PC-3 (cell line): ENCODE data around the gene DLG4. TPM values are rescaled to one million over a fixed set of nuclear protein-coding genes. Genes with fewer than 3 reads are reported as not detected.

ENCODE experiments used
- ATAC-seq: fragments of 200-7000 bp; cut with Tn5 transposase; 2 replicates; pipeline ENCODE4 v1.9.1; 2020; ENCODE audit warnings: mild to moderate bottlenecking, moderate library complexity
- BruUV-seq: library from RNA; stranded (reverse); fragments of 400-500 nt; replicated peaks from 2 replicates; lab custom pipeline; 2021; lab: Mats Ljungman, UMichigan
- CTCF ChIA-PET: fragments of 300-600 bp; sonication (Branson Sonifier 250); formaldehyde crosslinking; loops from one replicate; lab custom pipeline; 2022; ENCODE audit warnings: antibody characterized with exemption; lab: Charles Lee
- POLR2A ChIA-PET: fragments of 300-600 bp; sonication (Branson Sonifier 250); formaldehyde crosslinking; loops from one replicate; lab custom pipeline; 2022; ENCODE audit warnings: antibody characterized with exemption; ENCODE audit not compliant: unreplicated experiment; lab: Charles Lee
- DNase-seq: peaks from one replicate; pipeline ENCODE4 v3.0.0-alpha.2; 2015
- H2AFZ ChIP-seq: fragments of 300-600 bp; sonication (generic); 2 replicates; pipeline ENCODE4 v1.6.0; 2016; ENCODE audit warnings: antibody characterized with exemption, low read length
- H3F3A ChIP-seq: fragments of 300-600 bp; sonication (generic); one replicate; pipeline ENCODE4 v1.6.0; 2017; ENCODE audit warnings: antibody characterized with exemption, low read length, control low read depth, mild to moderate bottlenecking; ENCODE audit not compliant: unreplicated experiment
- H3K27ac ChIP-seq: fragments of 300-600 bp; sonication (generic); 2 replicates; pipeline ENCODE4 v1.5.1; 2016; ENCODE audit warnings: mild to moderate bottlenecking, low read length
- H3K27me3 ChIP-seq: fragments of 300-600 bp; sonication (generic); 2 replicates; pipeline ENCODE4 v1.6.1; 2016; ENCODE audit warnings: low read length, mixed read lengths
- H3K36me3 ChIP-seq: fragments of 300-600 bp; sonication (generic); 2 replicates; pipeline ENCODE4 v1.6.1; 2016; ENCODE audit warnings: low read depth, mixed run types, low read length, mixed read lengths
- H3K4me1 ChIP-seq: fragments of 300-600 bp; sonication (generic); 2 replicates; pipeline ENCODE4 v1.5.1; 2016; ENCODE audit warnings: low read length; ENCODE audit not compliant: insufficient read depth
- H3K4me2 ChIP-seq: fragments of 300-600 bp; sonication (generic); 2 replicates; pipeline ENCODE4 v1.6.0; 2016; ENCODE audit warnings: low read length
- H3K4me3 ChIP-seq: fragments of 300-600 bp; sonication (generic); 2 replicates; pipeline ENCODE4 v1.5.1; 2016; ENCODE audit warnings: mild to moderate bottlenecking, low read length, mixed read lengths
- H3K79me2 ChIP-seq: fragments of 300-600 bp; sonication (generic); 2 replicates; pipeline ENCODE4 v1.6.1; 2017; ENCODE audit warnings: low read length, mixed read lengths
- H3K9ac ChIP-seq: fragments of 300-600 bp; sonication (generic); 2 replicates; pipeline ENCODE4 v1.6.0; 2016; ENCODE audit warnings: mild to moderate bottlenecking, low read length
- H3K9me2 ChIP-seq: fragments of 300-600 bp; sonication (generic); replicated peaks from 2 replicates; pipeline ENCODE4 v1.6.1; 2016; ENCODE audit warnings: mixed run types, low read length, mixed read lengths
- H3K9me3 ChIP-seq: fragments of 300-600 bp; sonication (generic); 2 replicates; pipeline ENCODE4 v1.6.1; 2016; ENCODE audit warnings: low read length, mixed read lengths
- H4K20me1 ChIP-seq: fragments of 300-600 bp; sonication (generic); 2 replicates; pipeline ENCODE4 v1.6.1; 2016; ENCODE audit warnings: low read length, mixed read lengths
- EZH2 ChIP-seq: fragments of 300-600 bp; sonication (generic); IDR thresholded peaks from one replicate; pipeline ENCODE4 v1.6.1; 2017; ENCODE audit warnings: antibody characterized with exemption, mild to moderate bottlenecking, low read length; ENCODE audit not compliant: unreplicated experiment
- EZH2phosphoT487 ChIP-seq: fragments of 300-600 bp; sonication (generic); IDR thresholded peaks from 2 replicates; pipeline ENCODE4 v1.6.1; 2018; ENCODE audit warnings: mild to moderate bottlenecking, antibody characterized with exemption, low read length, borderline replicate concordance
- intact Hi-C: fragments of 100-400 bp; cut with micrococcal nuclease; formaldehyde crosslinking; loops from 2 replicates; pipeline ENCODE4 v1.9.0; 2023
- total RNA-seq: library from RNA; depleted of rRNA; stranded (reverse); fragments of >200 nt; gene quantifications from 2 replicates; pipeline ENCODE4 v1.2.3, GENCODE V29; 2014
- TF ChIP-seq, protein P1 (sequence below): fragments of 300-600 bp; sonication (generic); conservative IDR thresholded peaks from 2 replicates; pipeline ENCODE4 v1.5.1; 2017; ENCODE audit warnings: antibody characterized with exemption, low read depth, mild to moderate bottlenecking, low read length

The DLG4 gene
- total RNA-seq, 1 experiment from 2014 or later = 6.5 TPM

- DNase-seq (no peak), ATAC-seq (no peak)
- H4K20me1 ChIP-seq = no peaks in the 10 kb centered on the region
- H3F3A ChIP-seq = no peaks in the 10 kb centered on the region
- no TSS peak for BruUV-seq
- H3K9me2 ChIP-seq = no peaks in the 10 kb centered on the region
- H3K79me2 ChIP-seq = no peaks in the 10 kb centered on the region
- TF ChIP-seq, protein P1, sequence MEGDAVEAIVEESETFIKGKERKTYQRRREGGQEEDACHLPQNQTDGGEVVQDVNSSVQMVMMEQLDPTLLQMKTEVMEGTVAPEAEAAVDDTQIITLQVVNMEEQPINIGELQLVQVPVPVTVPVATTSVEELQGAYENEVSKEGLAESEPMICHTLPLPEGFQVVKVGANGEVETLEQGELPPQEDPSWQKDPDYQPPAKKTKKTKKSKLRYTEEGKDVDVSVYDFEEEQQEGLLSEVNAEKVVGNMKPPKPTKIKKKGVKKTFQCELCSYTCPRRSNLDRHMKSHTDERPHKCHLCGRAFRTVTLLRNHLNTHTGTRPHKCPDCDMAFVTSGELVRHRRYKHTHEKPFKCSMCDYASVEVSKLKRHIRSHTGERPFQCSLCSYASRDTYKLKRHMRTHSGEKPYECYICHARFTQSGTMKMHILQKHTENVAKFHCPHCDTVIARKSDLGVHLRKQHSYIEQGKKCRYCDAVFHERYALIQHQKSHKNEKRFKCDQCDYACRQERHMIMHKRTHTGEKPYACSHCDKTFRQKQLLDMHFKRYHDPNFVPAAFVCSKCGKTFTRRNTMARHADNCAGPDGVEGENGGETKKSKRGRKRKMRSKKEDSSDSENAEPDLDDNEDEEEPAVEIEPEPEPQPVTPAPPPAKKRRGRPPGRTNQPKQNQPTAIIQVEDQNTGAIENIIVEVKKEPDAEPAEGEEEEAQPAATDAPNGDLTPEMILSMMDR = no peak
- TF ChIP-seq EZH2phosphoT487 (no peak), EZH2 (no peak)
- POLR2A ChIA-PET = no interaction called here
- no peaks in the 10 kb centered on the region for H3K36me3 ChIP-seq
- H3K4me2 ChIP-seq = peak within 1 kb of the TSS; percentile 98
- no peaks in the 10 kb centered on the region for H3K9me3 ChIP-seq
- H3K27ac ChIP-seq = no peak within 1 kb of the TSS
- peak within 1 kb of the TSS; percentile 90 for H2AFZ ChIP-seq
- H3K27me3 ChIP-seq = no peaks in the 10 kb centered on the region
- no peak within 1 kb of the TSS for H3K9ac ChIP-seq
- CTCF ChIA-PET = interaction anchor here (0.7 kb wide), 1 partner anchor 35 kb away, joined by 3 read pairs; no protein-coding TSS in a partner anchor
- H3K4me3 ChIP-seq = peak within 1 kb of the TSS; percentile 77
- intact Hi-C loops = no loop called here
- H3K4me1 ChIP-seq = no peaks in the 10 kb centered on the region
Measured at GRCh38 chr17:7179317-7180254, 40.0 kb downstream of the DLG4 start, which contains the start of gene ASGR1. ASGR1 (minus strand) TSS chr17:7179370; CDS start chr17:7178563, 807 bp downstream.

DNA sequence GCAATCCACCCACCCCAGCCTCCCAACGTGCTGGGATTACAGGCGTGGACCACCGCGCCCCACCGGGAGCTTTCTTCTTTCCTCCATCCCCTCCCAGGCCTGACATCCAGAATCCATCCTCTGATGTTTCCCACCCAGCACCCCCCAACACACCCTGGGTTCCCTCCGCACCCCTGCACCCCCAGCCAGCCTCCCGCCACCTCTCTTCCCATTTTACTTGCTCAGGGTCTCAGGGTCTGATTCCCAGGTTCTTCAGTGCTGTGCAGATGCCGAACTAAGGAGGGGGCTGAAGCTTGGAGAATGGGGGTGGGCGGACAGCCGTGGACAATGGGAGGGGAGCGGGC is 40.7 kb downstream of the DLG4 start:
- BruUV-seq = no TSS peak
- Histone ChIP-seq H2AFZ (no peak overlapping the region), H3K27me3 (no peaks in the 10 kb centered on the region), H4K20me1 (no peaks in the 10 kb centered on the region), H3K4me1 (no peaks in the 10 kb centered on the region), H3K36me3 (no peaks in the 10 kb centered on the region), H3K9me2 (no peaks in the 10 kb centered on the region), H3F3A (no peaks in the 10 kb centered on the region), H3K27ac (no peak overlapping the region), H3K9ac (no peak overlapping the region), H3K4me2 (no peak overlapping the region), H3K4me3 (no peak overlapping the region), H3K79me2 (no peaks in the 10 kb centered on the region), H3K9me3 (no peaks in the 10 kb centered on the region)
- ATAC-seq (no peak), DNase-seq (no peak)
- ChIA-PET CTCF (interaction anchor here (0.7 kb wide), 1 partner anchor 112 kb away, joined by 9 read pairs; no protein-coding TSS in a partner anchor), POLR2A (no interaction called here)
- TF ChIP-seq, protein P1 = no peak
- TF ChIP-seq EZH2phosphoT487 (no peak), EZH2 (no peak)
- intact Hi-C loops = no loop called here
